GM13977 (cell line): ENCODE measurements around the gene SLC20A1.

Source experiments
- DNase-seq: peaks from one replicate; pipeline ENCODE4 v3.0.0; 2012; ENCODE audit warnings: low spot score
- in situ Hi-C: fragments of 300-500 bp; cut with MboI; formaldehyde crosslinking; loops from one replicate; pipeline ENCODE4 v1.12.0; 2022; ENCODE audit warnings: low sequenced_read_pairs, low pct_unique_long_range_greater_than_20kb, mixed read lengths, inconsistent platforms; ENCODE audit not compliant: unreplicated experiment
- TF ChIP-seq, protein P1 (sequence below): IDR thresholded peaks from 2 replicates; pipeline ENCODE4 v1.5.1; 2012; ENCODE audit warnings: mild to moderate bottlenecking, control low read depth; ENCODE audit not compliant: insufficient read depth; ENCODE audit errors: extremely low read depth, missing control alignments

The SLC20A1 gene

DNA sequence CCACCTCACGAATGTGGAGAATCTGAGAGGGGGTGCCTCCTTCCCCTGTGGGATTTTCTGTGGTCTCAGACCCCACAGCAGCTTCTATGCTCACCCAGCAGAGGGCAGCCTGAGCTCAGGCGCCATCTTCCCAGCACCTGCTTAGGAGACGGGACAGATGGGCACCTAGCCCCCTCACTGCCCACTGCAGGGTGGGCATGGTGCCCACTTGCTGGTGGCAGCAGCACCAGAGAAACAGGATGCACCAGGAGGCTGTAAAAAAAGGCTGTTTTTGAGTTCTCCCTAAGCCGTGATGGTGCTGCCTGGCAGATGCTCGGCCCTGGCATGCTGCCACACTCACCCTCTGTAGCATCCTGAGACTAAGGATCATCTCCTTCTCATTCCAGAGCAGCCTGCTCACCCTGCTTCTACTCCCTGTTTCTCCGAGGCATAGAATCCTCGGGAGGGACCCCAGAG, 19.1 kb upstream of the SLC20A1 start:
- in situ Hi-C loops: loop anchor here (10.0 kb wide), 1 partner anchor 98 kb away; the partner anchor contains the start of gene NT5DC4
- peak; percentile 66 for DNase-seq
- TF ChIP-seq, protein P1, sequence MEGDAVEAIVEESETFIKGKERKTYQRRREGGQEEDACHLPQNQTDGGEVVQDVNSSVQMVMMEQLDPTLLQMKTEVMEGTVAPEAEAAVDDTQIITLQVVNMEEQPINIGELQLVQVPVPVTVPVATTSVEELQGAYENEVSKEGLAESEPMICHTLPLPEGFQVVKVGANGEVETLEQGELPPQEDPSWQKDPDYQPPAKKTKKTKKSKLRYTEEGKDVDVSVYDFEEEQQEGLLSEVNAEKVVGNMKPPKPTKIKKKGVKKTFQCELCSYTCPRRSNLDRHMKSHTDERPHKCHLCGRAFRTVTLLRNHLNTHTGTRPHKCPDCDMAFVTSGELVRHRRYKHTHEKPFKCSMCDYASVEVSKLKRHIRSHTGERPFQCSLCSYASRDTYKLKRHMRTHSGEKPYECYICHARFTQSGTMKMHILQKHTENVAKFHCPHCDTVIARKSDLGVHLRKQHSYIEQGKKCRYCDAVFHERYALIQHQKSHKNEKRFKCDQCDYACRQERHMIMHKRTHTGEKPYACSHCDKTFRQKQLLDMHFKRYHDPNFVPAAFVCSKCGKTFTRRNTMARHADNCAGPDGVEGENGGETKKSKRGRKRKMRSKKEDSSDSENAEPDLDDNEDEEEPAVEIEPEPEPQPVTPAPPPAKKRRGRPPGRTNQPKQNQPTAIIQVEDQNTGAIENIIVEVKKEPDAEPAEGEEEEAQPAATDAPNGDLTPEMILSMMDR: peak; percentile 94

- TF ChIP-seq, protein P1: no peak
- in situ Hi-C loops: loop anchor here (10.0 kb wide), 1 partner anchor 97 kb away; the partner anchor contains the start of gene NT5DC4
- DNase-seq: no peak
Observed at GRCh38 chr2:112627060-112628040, 18.4 kb upstream of the SLC20A1 start.

- DNase-seq: no peak
- TF ChIP-seq, protein P1: no peak
- in situ Hi-C loops: loop anchor here (10.0 kb wide), 1 partner anchor 96 kb away; the partner anchor contains the start of gene NT5DC4
Observed at GRCh38 chr2:112629224-112629623, 16.5 kb upstream of the SLC20A1 start.

- no peak for DNase-seq
- in situ Hi-C loops: loop anchor here (10.0 kb wide), 1 partner anchor 95 kb away; the partner anchor contains the start of gene NT5DC4
- TF ChIP-seq, protein P1: no peak
Observed at GRCh38 chr2:112629823-112630222, 15.9 kb upstream of the SLC20A1 start.

DNA sequence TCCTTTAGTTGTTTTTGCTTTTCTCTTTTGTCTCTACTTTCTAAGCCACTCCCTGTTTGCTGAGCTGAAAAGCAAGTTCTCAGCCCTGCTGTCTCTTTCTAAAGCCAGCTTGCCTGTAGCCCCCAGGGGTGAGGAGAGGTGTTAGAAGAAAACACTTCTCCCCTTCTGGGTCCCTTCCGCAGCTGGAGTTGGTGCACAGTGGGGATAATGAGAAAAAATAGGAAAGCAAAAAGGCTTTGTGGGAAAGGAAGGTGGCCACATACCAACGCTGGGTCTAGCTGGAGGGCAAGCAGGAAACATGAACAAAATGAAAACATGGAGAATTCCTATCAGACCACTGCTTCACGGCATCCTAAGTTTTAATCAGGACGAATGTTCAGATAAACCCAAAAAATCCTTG, 15.5 kb upstream of the SLC20A1 start:
- TF ChIP-seq, protein P1: no peak
- DNase-seq: no peak
- in situ Hi-C loops: no loop called here

DNA sequence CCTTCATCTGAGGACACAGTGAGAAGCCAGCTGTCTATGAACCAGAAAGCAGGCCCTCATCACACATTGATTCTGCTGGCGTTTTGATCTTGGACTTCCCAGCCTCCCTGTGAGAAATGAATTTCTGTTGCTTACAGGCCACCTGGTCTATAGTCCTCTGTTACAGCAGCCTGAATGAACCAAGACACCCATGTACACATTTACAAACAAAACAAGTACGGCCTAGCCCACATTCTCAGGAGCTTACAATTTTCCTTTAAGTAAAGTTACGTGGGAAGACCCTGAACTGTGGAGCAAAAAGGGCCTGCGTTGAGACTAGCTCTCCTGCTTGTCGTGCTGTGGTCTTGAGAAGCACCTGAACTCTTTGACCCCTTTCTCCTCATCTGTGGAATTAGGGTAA, 12.0 kb upstream of the SLC20A1 start:
- TF ChIP-seq, protein P1: no peak
- no peak for DNase-seq
- in situ Hi-C loops: no loop called here
